Transverse colon (tissue), 4 donors: ENCODE results near the gene SLC6A1. TPM values are rescaled to one million over a fixed set of nuclear protein-coding genes. Genes with fewer than 3 reads are reported as not detected.

Experiments used
- DNase-seq: peaks from one replicate; pipeline ENCODE4 v3.0.0-alpha.2; 2019
- H3K27ac ChIP-seq, 4 donors: fragments of 200-600 bp; sonication (generic); 2 replicates each; pipeline ENCODE4 v1.5.1; 2016 to 2018; ENCODE audit warnings: inconsistent platforms in 4 of 4
- H3K27me3 ChIP-seq: fragments of 200-600 bp; sonication (generic); 2 replicates; pipeline ENCODE4 v1.5.1; 2017; ENCODE audit warnings: inconsistent platforms
- H3K36me3 ChIP-seq, 4 donors: fragments of 200-600 bp; sonication (generic); 2 replicates each; pipeline ENCODE4 v1.5.1; 2017 to 2019; ENCODE audit warnings: inconsistent platforms in 4 of 4
- H3K4me1 ChIP-seq, 4 donors: fragments of 200-600 bp; sonication (generic); 2 replicates each; pipeline ENCODE4 v1.5.1; 2017 to 2020; ENCODE audit warnings: inconsistent platforms in 4 of 4
- H3K4me3 ChIP-seq, 4 donors: fragments of 200-600 bp; sonication (generic); 1 replicate in 1 of 4; 2 replicates in 3 of 4; pipeline versions ENCODE4 v1.5.1 to v1.6.1; 2017 to 2019; ENCODE audit warnings: inconsistent platforms in 4 of 4
- H3K9me3 ChIP-seq, 2 donors: fragments of 200-600 bp; sonication (generic); 2 replicates each; pipeline ENCODE4 v1.5.1; 2017 to 2019; ENCODE audit warnings: inconsistent platforms in 2 of 2
- CTCF ChIP-seq, 5 experiments: fragments of 200-600 bp in 3 of 5; fragments of 450-650 bp in 2 of 5; sonication (generic) in 3 of 5; IDR thresholded peaks; 1 replicate in 2 of 5; 2 replicates in 3 of 5; pipeline ENCODE4 v1.5.1; 2016 to 2017; ENCODE audit warnings: antibody characterized with exemption in 5 of 5, inconsistent platforms in 3 of 5, mild to moderate bottlenecking in 2 of 5, moderate library complexity in 1 of 5
- EP300 ChIP-seq: sonication (generic); formaldehyde crosslinking; IDR thresholded peaks from one replicate; pipeline ENCODE4 v1.6.1; 2017; ENCODE audit warnings: antibody characterized with exemption, low read depth
- POLR2A ChIP-seq: fragments of 450-650 bp; IDR thresholded peaks from one replicate; pipeline ENCODE4 v1.6.1; 2016; ENCODE audit warnings: antibody characterized with exemption, mild to moderate bottlenecking, moderate library complexity
- POLR2AphosphoS5 ChIP-seq, 3 donors: sonication (generic); formaldehyde crosslinking; IDR thresholded peaks; one replicate each; pipeline ENCODE4 v1.6.1; 2016; ENCODE audit warnings: antibody characterized with exemption in 3 of 3
- WGBS, 2 donors: methylation state at CpG; one replicate each; pipeline ENCODE4 v1.1.5; 2018; ENCODE audit warnings: low coverage in 1 of 2; 5-methylcytosine and 5-hydroxymethylcytosine counted together
- in situ Hi-C, 4 donors: fragments of 200-750 bp; cut with MboI; loops; one replicate each; pipeline versions ENCODE4 v1.15.0 to v1.15.1; 2017; ENCODE audit warnings: low sequenced_read_pairs in 3 of 4, low pct_ligation_motif_present in 1 of 4, low pct_unique_long_range_greater_than_20kb in 1 of 4
- intact Hi-C: fragments of 100-400 bp; cut with DNase I; formaldehyde crosslinking; loops from one replicate; pipeline ENCODE4 v1.15.1; 2023; ENCODE audit warnings: low total_unique reads
- total RNA-seq, 4 donors: library from RNA; depleted of rRNA; stranded (reverse); fragments of >200 nt; gene quantifications; one replicate each; pipeline ENCODE4 v1.1.0, GENCODE V29; 2016

Gene SLC6A1
- total RNA-seq, 4 donors from 2014 or later = 0.20 to 0.55 (median 0.48) TPM; not detected in 1

GRCh38 chr3:10994306-10994705 lies 1.8 kb downstream of the SLC6A1 start:
- Histone ChIP-seq H3K36me3 (no peaks in the 10 kb centered on the region), H3K4me3 (no peak overlapping the region), H3K27me3 (peaks cover 76% of the 10 kb centered on the region), H3K9me3 (no peaks in the 10 kb centered on the region), H3K27ac (no peak overlapping the region), H3K4me1 (no peaks in the 10 kb centered on the region)
- WGBS, 2 donors = 50% methylated on average over 3 of the region's 3 CpGs; no CpG with 5 or more reads in 1 of the 2 donors
- intact Hi-C loops (no loop called here), in situ Hi-C loops (no loop called here)
- no peak for DNase-seq
- TF ChIP-seq POLR2A (no peak), POLR2AphosphoS5 (IDR thresholded peaks at IDR 0.05) (no peak), CTCF (IDR thresholded peaks at IDR 0.05) (no peak), EP300 (no peak)

GRCh38 chr3:10995871-10996270 lies 3.3 kb downstream of the SLC6A1 start:
- no peak for TF ChIP-seq POLR2AphosphoS5 (IDR thresholded peaks at IDR 0.05)
- TF ChIP-seq POLR2A = no peak
- no peak for TF ChIP-seq CTCF (IDR thresholded peaks at IDR 0.05)
- TF ChIP-seq EP300 = no peak
- 85% methylated on average over 5 to 8 of the region's 8 CpGs for WGBS, 2 donors
- in situ Hi-C loops = no loop called here
- peaks cover 80% of the 10 kb centered on the region for H3K27me3 ChIP-seq
- intact Hi-C loops = no loop called here
- H3K27ac ChIP-seq = no peak overlapping the region
- H3K4me3 ChIP-seq = no peak overlapping the region
- no peaks in the 10 kb centered on the region for H3K4me1 ChIP-seq
- no peaks in the 10 kb centered on the region for H3K36me3 ChIP-seq
- no peak for DNase-seq
- no peaks in the 10 kb centered on the region for H3K9me3 ChIP-seq

GRCh38 chr3:10996345-10997013 lies 3.9 kb downstream of the SLC6A1 start:
- DNase-seq = no peak
- in situ Hi-C loops (no loop called here), intact Hi-C loops (no loop called here)
- no peak for TF ChIP-seq POLR2AphosphoS5 (IDR thresholded peaks at IDR 0.05)
- TF ChIP-seq EP300 = no peak
- TF ChIP-seq CTCF (IDR thresholded peaks at IDR 0.05) = no peak
- TF ChIP-seq POLR2A = no peak
- Histone ChIP-seq H3K27me3 (peaks cover 75% of the 10 kb centered on the region), H3K4me1 (no peaks in the 10 kb centered on the region), H3K9me3 (no peaks in the 10 kb centered on the region), H3K36me3 (no peaks in the 10 kb centered on the region), H3K4me3 (no peak overlapping the region), H3K27ac (no peak overlapping the region)
- 60 to 65% methylated on average over 5 of the region's 5 CpGs for WGBS, 2 donors

GRCh38 chr3:10997196-10997595 lies 4.6 kb downstream of the SLC6A1 start:
- in situ Hi-C loops = no loop called here
- H3K36me3 ChIP-seq = no peaks in the 10 kb centered on the region
- 69 to 75% methylated on average over 2 to 5 of the region's 5 CpGs for WGBS, 2 donors
- no peak for DNase-seq
- peaks cover 68% of the 10 kb centered on the region for H3K27me3 ChIP-seq
- H3K9me3 ChIP-seq = no peaks in the 10 kb centered on the region
- intact Hi-C loops = no loop called here
- no peaks in the 10 kb centered on the region for H3K4me1 ChIP-seq
- TF ChIP-seq CTCF (IDR thresholded peaks at IDR 0.05) = no peak
- no peak for TF ChIP-seq POLR2A
- no peak for TF ChIP-seq EP300
- no peak for TF ChIP-seq POLR2AphosphoS5 (IDR thresholded peaks at IDR 0.05)
- H3K4me3 ChIP-seq = no peak overlapping the region
- no peak overlapping the region for H3K27ac ChIP-seq
